HFF-Myc (cell line): Measurements from ENCODE around the gene TMED7.

Source experiments
- DNase-seq: peaks from one replicate; pipeline ENCODE4 v3.0.0-alpha.2; 2011; ENCODE audit warnings: low read depth; ENCODE audit errors: extremely low read depth
- H3K4me3 ChIP-seq: replicated peaks from 2 replicates; pipeline ENCODE4 v1.5.1; 2011; ENCODE audit warnings: low read depth, mild to moderate bottlenecking, control low read depth, low read length
- CTCF ChIP-seq: IDR thresholded peaks from 2 replicates; pipeline ENCODE4 v1.5.1; 2012; ENCODE audit warnings: mild to moderate bottlenecking, low read depth, low read length, control low read depth; ENCODE audit errors: missing control alignments

TMED7 gene

GRCh38 chr5:115621365-115621900 is 4.4 kb downstream of the TMED7 start:
- no peak for DNase-seq
- no peak overlapping the region for H3K4me3 ChIP-seq
- TF ChIP-seq CTCF: no peak

DNA sequence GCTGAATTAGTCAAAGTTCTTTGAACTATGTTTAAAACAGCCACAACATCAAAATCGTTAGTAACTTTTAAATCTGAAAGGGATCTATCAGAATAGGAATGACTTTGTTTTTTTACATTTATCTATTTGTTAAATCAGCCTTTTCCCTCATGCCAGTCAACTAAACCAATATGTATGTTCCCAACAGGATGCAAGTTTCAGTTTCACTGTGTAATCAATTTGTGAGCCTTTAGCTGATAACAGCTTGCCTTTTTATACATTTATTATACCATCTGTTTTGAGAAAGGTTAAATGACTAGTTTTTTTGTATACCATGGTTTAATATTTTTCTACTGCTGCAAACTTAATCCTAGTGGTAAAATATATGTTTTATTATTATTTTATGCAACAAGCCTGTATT is 8.9 kb downstream of the TMED7 start:
- TF ChIP-seq CTCF: no peak

GRCh38 chr5:115616472-115616871 is 9.4 kb downstream of the TMED7 start:
- DNase-seq: no peak
- no peak overlapping the region for H3K4me3 ChIP-seq
- no peak for TF ChIP-seq CTCF

More for the DNA sequence above, 8.9 kb downstream of the TMED7 start:
- no peak for DNase-seq
- H3K4me3 ChIP-seq: no peak overlapping the region

- DNase-seq: no peak
These were observed 14.0 kb downstream of the TMED7 start for GRCh38 chr5:115611873-115612272.

GRCh38 chr5:115607935-115608334 is 17.9 kb downstream of the TMED7 start:
- no peak for DNase-seq
- TF ChIP-seq CTCF: no peak
- no peak overlapping the region for H3K4me3 ChIP-seq

More at GRCh38 chr5:115611873-115612272, 14.0 kb downstream of the TMED7 start:
- TF ChIP-seq CTCF: no peak
- no peak overlapping the region for H3K4me3 ChIP-seq

- no peak for DNase-seq
- H3K4me3 ChIP-seq: no peak overlapping the region
- TF ChIP-seq CTCF: no peak
These were observed 20.4 kb downstream of the TMED7 start for GRCh38 chr5:115605436-115605835.

DNA sequence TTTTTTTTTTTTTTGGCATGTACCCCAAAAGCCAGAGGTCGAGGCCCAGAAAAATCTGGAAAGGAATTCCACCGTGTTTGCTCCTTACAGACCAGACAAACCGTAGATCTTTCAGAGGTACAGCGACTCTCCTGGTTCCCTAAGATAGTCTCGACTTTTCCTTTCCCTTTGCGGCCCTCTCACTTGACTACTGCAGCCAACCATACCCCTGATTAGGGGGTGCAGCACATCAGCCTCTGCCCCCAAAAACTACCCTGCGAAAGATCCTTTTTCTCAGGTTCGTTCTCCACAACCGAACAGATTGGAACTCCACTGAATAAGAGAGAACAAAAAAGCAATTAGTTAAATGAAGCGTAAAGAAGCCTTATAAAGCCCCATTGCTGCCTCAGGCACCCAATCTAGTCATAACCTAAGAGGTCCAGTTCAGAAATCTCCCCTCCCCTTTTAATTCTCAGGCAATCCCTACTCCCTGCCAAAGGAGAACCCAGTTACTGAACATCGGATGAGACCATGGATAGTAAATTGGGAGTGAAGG is 23.2 kb downstream of the TMED7 start:
- no peak for TF ChIP-seq CTCF
- H3K4me3 ChIP-seq: peak overlapping the region; percentile 50
- no peak for DNase-seq
